ENCODE measurements around the gene ADD3.

DNA sequence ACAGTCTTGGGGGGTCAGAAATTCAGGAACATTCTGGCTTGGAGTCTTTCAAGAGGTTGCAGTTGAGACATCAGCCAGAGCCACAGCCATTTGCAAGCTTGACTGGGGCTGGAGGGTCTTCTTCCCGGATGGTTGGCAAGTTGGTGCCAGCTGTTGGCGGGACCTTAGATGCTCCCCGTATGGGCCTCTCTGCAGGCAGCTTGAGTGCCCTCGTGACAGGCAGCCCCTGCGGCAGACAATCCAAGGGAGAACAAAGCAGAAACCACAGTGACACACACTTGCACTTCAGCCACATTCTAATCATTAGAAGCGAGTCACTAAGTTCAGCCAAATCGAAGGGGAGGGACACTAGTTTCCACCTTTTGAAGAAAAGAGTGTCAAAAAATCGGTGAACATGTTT is 140.2 kb downstream of the ADD3 start:
- TF ChIP-seq EZH2 (IDR thresholded peaks at IDR 0.05; ENCODE audit: borderline replicate concordance, low read length), result no peak
- TF ChIP-seq, protein P1, sequence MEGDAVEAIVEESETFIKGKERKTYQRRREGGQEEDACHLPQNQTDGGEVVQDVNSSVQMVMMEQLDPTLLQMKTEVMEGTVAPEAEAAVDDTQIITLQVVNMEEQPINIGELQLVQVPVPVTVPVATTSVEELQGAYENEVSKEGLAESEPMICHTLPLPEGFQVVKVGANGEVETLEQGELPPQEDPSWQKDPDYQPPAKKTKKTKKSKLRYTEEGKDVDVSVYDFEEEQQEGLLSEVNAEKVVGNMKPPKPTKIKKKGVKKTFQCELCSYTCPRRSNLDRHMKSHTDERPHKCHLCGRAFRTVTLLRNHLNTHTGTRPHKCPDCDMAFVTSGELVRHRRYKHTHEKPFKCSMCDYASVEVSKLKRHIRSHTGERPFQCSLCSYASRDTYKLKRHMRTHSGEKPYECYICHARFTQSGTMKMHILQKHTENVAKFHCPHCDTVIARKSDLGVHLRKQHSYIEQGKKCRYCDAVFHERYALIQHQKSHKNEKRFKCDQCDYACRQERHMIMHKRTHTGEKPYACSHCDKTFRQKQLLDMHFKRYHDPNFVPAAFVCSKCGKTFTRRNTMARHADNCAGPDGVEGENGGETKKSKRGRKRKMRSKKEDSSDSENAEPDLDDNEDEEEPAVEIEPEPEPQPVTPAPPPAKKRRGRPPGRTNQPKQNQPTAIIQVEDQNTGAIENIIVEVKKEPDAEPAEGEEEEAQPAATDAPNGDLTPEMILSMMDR (conservative IDR thresholded peaks at IDR 0.05 in 1 of 2, IDR thresholded peaks at IDR 0.05 in 1 of 2; ENCODE audit: extremely low read depth in 1 of 2, insufficient read depth in 1 of 2, low read depth in 1 of 2, low read length in 2 of 2), result no peak

Data from mammary epithelial cell (primary cell).